ENCODE measurements around the gene CAMK2N1.

CAMK2N1 gene

DNA sequence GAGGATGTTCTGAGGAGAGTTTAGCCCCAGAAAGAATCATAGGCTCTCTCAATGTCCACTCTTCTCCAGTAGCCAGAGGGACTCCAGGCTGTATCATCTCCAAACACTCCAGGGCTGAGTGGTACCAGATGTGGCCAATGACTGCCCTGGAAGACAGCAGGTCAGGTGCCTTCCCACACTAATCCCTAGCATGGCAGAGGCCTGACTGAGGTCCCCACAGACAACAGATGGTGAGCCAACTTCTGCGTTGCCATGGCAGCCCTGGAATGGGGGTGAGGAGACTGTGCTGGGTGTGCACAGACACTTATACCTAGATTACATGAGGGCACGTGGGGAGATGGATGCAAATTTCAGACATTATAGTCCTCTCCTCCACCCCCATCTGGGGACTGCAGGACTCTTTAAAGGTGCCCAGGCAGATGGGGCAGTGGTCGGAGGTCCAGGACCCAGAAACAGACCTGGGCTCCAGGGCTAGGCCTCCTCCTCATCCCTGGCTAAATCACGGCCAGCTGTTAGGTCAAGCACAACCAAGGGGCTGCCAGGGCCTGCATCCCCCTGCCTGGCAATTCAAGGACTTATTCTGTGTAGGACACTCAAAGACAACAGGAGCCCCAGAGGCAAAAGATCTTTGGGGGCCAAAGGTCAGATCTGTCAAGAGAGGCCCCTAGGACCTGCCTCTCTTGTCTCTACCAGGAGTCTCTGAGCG lies 42.9 kb downstream of the CAMK2N1 start:
- DNase-seq = no peak

DNA sequence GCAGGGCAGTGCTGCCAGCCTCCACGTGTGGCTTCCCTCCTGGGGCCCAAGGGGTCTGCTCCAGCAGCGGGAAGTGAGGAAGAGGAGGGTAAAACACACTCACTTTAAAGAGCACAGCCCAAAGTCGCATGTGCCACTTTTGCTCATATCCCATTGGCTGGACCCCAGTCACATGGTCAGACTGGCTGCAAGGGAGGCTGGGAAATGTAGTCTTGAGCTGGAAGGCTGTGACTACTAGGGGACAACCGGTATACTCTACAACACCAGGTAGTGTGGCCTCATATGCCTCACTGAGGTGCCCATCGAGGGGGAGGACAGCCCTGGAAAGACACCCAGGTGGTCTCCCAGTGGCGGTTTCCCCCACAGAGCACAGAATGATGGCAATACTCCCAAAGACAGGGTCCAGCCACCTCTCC lies 45.2 kb downstream of the CAMK2N1 start:
- DNase-seq = no peak

DNA sequence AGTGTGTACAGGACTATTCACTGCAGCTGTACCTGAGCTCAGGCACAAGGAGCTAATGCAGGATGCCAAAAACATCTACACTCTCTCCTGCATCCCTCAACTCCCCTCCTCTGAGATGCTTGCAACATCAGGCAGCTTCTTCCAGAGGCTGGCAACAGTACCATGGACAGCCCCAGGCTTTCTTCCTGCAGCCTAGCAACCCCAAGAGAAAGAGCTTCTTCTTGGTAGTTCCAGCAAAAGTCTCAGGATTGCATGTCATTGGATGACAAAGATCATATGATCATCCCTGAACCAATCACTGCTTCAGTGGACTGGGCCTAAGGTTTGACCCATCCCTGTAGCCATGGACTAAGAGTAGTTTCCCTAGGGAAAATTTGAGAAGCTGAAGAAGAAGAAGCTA lies 46.7 kb downstream of the CAMK2N1 start:
- DNase-seq = no peak

DNA sequence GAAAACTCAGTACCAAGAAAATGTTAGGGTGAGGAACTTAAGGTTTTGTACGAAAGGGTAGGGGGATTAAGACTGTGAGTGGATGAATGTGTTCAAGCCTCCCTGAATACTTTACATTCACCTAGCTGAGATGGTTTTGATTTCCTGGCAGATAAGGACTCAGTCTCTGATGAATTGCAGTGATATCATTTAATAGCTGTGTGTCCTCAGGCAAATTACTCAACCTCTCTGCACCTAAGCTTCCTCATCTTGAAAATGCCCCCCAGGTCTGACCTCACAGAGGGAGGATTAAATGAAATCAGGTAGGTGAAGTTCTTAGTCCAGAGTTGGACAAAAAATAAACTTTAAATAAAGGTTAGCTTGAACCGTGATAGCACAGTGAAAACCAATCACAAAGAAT lies 48.4 kb downstream of the CAMK2N1 start:
- DNase-seq = no peak

DNA sequence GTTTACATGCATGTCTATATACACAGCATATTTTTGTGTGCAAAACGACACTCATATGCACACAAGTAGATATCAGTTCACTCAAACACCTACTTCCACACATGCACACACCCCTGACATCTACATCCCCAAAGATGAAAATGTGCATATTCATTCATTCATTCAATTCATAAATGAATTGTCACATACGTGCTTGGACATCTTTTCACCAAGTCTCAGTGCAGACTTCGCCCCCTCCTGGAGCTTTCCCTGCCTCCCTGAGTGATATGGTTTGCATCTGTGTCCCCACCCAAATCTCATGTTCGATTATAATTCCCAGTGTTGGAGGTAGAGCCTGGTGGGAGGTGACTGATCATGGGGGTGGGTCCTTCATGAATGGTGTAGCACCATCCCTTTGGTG lies 53.1 kb downstream of the CAMK2N1 start:
- no peak for DNase-seq
